ENCODE results near the gene HSD11B2. TPM values are rescaled to one million over a fixed set of nuclear protein-coding genes. Genes with fewer than 3 reads are reported as not detected.
"Not testable (repeated sequence)": the region's sequence is repeated elsewhere in the genome, so short reads cannot be mapped to it uniquely, and the experiment has no call there.

HSD11B2 gene
- total RNA-seq, 2 experiments from 2014 or later, result 1.3 to 1.9 TPM

DNA sequence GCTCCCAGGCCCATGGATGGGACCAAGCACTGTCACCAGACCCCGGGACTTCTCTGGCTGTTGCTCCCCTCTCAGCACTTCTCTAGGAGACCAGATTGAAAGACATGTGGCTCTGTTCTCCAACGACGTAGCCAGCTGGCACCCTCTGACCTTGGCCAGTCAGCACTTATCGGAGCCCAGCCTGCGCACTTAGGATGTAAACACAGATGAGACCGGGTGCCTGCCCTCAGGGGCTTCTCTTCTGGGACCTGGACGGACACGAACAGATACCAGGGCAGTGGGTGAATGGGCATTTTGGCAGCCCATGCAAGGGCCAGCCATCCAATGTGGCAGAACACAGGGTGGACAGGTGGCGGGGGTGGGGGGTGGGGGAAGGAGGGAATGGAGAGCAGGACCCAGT lies 21.3 kb upstream of the HSD11B2 start:
- ChIA-PET CTCF (interaction anchor here (1.0 kb wide), 1 partner anchor 19 kb away, joined by 3 read pairs; no protein-coding TSS in a partner anchor), POLR2A (no interaction called here)

DNA sequence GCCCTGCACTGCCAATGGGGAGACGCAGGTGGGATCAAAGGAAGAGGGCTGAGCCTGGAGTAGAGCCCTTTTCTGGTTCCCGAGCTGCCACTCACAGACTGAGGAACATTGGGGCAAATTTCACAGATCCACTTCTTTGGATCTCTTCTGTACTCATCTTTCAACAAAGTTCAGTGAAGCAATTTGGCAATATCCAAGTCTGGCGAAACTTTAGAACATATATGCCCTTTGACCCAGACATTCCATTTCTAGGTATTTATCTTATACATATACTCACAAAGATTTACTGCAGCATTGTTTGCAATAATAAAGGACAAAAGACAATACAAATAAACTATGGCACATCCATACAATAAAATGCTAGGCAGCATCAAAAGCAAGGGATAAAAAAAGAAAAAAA lies 19.6 kb upstream of the HSD11B2 start:
- POLR2A ChIA-PET, result no interaction called here
- CTCF ChIA-PET, result interaction anchor here (0.7 kb wide), 1 partner anchor 458 kb away, joined by 3 read pairs; no protein-coding TSS in a partner anchor

DNA sequence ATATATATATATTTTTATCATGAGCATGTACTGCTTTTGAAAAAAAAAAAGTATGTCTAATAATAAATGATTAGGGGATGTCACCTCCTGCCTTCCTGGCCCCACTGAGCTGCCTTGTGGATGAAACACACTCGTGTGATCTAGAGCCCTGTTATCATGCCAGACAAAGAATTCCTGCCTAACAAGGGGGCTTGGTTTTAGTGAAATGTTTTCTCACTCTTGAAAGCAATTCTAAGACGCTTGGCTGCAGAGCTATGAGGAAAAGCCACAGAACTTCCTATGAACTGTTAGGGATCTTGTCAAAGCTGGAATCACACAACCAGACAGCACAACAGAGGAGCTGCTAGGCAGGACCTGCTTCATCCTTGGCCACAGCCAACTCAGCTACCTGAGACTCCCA lies 18.6 kb upstream of the HSD11B2 start:
- ChIA-PET CTCF (interaction anchor here (1.2 to 1.4 kb wide), 3 partner anchors 12 to 53 kb away, joined by 3 to 4 read pairs (median 3); no protein-coding TSS in a partner anchor), POLR2A (no interaction called here)

DNA sequence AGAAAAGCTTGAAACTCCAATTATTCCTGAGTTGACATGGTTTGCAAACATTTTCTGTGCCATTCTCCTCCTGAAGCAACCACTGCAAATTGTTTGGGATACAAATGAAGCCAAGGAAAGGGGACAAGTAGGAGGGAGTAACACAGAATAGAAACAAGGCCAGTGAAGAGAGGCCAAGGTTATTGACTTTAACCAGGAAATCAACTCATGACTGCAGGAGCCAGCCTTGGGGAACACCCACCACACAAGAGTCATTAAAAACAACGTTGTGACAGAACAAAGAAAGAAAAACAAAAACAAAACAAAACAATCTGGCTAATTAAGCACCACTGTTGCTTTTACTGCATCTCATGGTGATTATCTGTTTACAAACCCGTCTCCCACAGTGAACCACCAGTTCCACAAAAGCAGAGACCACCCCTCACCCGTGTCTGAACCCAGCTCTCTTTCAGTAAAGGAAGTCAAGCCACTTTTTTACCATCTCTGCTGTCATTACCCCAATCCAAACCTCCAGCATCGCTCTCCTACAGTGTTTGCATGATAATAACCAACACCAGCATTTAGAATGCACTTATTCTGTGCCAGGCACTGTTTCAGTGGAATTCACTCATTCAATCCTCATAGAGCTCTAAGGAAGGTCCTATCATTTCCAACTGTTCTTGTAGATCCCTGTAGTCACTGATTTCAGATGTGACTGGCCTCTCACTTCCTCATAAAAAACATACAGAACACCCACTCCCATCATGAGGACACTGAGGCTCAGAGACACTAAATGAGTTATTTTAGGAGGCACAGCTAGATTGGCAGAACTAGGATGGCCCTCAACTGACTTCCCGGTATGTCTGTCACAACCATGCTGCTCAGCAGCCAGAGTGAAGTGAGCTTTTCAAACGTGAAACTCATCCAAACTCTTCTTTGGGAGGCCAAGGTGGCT lies 16.7 kb upstream of the HSD11B2 start:
- CTCF ChIA-PET, result interaction anchor here (0.7 kb wide), 1 partner anchor 13 kb away, joined by 5 read pairs; no protein-coding TSS in a partner anchor
- POLR2A ChIA-PET, result interaction anchor here (0.6 kb wide), 2 partner anchors 144 to 329 kb away, joined by 3 to 9 read pairs; no protein-coding TSS in a partner anchor

DNA sequence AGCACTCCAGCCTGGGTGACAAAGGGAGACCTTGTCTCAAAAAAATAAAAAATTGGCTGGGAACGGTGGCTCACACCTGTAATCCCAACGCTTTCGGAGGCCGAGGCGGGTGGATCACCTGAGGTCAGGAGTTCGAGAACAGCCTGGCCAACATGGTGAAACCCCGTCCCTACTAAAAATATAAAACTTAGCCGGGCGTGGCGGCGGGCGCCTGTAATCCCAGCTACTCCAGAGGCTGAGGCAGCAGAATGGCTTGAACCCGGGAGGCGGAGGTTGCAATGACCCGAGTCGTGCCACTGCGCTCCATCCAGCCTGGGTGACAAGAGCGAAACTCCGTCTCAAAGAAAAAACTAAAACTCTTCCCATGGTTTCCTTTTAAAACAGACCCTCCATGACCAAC lies 15.5 kb upstream of the HSD11B2 start:
- POLR2A ChIA-PET, result not testable (repeated sequence)
- CTCF ChIA-PET, result interaction anchor here (3.5 kb wide), 1 partner anchor 13 kb away, joined by 18 read pairs; no protein-coding TSS in a partner anchor

DNA sequence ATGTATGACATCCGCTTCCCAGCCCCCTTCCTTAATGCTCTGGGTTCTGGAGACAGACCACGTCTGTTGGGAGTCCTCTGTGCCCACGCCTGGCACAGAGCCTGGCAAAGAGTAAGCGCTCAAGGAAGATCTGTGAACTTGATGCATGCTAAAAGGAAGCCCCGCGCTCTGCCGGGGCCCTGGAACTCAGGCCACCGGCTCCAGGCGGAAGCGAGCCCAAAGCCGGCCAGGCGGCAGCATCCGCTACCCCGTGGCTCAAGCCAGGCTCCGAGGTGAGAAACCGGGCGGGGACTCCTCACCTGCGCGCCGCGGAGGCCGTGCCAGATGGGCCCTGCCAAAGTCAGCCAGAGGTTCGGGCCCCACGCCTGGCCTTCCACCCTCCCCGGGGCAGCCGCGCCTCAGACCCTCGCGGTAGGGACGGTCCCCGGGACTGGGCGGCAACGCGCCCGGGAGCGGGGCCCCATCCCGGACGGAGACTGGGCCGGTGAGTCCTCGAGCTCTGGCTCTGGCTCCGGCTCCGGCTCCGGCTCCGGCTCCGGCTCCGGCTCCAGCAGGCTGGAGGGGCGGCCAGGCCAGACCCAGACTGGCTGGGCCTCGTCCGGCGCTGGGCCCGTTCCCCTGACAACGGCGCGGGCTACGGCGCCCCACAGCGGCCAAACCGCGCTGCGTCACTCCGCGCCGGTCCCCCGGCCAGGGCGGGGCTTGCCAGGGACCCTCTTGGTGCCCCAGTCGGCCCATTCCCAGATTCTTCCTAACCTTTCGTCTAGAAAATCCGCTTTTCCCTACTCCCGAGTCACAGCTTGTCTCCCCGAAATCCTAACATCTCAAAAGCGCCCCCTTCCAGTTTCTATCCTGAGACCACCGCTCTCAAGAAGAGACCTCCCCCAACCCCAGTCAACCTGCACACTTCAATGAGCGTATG lies 14.8 kb upstream of the HSD11B2 start, which contains the start of gene ZDHHC1:
ZDHHC1 (minus strand) TSS at position 606 of the 922 bp plus-strand sequence. CDS start 8,702 bp downstream, outside the sequence.
- POLR2A ChIA-PET, result no interaction called here

DNA sequence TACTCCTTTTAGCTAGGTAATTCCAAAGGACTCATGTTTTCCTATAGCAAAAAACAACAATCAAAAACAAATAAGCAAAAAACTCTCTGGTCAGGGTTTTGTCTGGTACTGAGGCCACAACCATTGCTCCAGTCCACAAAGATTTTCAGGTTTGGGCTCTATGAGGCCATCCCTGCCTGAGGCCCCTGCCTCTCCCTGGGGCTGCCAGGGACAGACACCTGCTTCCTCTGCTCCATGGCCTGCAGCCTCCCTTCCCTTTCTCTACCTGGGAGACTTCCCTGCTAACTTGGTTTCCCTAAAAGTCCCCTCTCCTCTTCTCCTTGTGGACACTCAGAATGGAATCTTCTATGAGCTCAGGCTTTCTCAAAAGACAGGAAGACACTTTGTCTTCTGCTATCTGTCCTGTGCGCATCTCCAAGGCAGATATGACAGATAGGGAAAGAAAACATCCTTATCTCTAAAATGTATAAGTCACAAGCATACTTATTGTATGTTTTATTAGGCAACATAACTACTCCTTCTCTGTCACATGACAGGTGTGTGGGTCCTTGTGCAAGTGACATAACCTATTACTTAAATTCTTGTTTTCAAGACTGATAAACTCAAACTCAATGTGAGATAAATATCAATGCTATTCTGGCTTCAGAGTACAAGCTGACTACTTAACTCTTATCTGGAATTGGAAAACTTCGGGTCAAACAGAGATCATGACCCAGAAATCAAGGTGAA lies 13.4 kb upstream of the HSD11B2 start:
- CTCF ChIA-PET, result interaction anchor here (1.6 to 3.5 kb wide), 2 partner anchors 11 to 48 kb away, joined by 3 to 18 read pairs; no protein-coding TSS in a partner anchor
- POLR2A ChIA-PET, result no interaction called here

More for the DNA sequence above, 14.8 kb upstream of the HSD11B2 start, which contains the start of gene ZDHHC1:
- CTCF ChIA-PET, result interaction anchor here (1.0 to 3.5 kb wide), 7 partner anchors 10 to 171 kb away, joined by 3 to 18 read pairs (median 3); no protein-coding TSS in a partner anchor

DNA sequence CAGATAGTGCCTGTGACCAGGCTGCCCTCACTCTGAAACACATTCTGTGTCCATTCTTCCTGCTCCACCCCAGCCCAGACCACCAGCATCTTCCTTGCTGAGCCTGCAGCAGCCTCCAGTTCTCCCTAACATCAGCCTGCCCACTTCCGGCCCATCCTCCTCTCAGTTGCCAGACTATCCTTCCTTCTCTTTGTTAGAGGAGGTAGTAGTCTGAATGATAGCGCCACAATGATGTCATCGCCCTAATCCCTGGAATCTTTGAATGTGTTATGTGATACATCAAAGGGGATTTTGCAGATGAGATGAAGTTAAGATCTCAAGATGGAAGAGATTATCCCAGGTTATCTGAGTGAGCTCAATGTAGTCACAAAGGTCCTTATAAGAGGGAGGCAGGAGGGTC lies 11.4 kb upstream of the HSD11B2 start:
- POLR2A ChIA-PET, result no interaction called here
- CTCF ChIA-PET, result no interaction called here

DNA sequence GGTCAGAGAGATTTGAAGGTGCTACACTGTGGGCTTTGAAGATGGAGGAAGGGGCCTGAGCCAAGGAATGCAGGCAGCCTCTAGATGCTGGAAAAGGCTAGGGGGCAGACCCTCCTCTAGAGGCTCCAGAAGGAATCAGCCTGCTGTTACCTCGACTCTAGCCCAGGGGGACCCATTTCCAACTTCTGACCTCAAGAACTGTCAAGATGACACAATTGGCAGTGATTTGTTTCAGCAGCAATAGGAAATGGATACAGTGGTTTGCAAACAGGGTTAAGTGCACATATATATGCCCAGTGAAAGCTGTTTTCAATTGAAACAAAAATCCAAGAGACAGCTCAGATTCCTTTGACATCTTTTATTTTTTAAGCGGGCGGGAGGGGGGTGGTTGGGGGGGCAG lies 11.0 kb upstream of the HSD11B2 start:
- CTCF ChIA-PET, result no interaction called here
- POLR2A ChIA-PET, result no interaction called here

DNA sequence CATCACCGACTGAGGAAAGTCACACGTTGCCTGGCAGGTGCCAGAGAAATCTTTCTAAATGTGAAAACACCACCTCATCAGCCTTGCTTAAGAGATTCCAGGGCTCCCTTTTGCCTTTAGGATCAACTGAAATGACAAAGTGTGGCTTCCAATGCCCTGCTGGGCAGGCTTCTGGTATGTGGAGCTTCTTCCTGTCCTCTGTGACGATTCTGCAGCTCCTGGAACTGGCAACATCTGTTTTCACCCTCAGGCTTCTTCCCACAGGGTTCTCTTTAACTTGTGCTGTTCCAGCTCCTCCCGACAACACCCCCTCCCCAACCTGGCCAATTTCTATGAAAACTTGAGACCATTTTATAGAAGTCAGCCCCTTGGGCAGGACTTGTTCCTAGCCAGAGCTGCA lies 9.9 kb upstream of the HSD11B2 start:
- CTCF ChIA-PET, result interaction anchor here (0.9 to 1.1 kb wide), 2 partner anchors 21 to 25 kb away, joined by 5 read pairs; no protein-coding TSS in a partner anchor
- POLR2A ChIA-PET, result no interaction called here

DNA sequence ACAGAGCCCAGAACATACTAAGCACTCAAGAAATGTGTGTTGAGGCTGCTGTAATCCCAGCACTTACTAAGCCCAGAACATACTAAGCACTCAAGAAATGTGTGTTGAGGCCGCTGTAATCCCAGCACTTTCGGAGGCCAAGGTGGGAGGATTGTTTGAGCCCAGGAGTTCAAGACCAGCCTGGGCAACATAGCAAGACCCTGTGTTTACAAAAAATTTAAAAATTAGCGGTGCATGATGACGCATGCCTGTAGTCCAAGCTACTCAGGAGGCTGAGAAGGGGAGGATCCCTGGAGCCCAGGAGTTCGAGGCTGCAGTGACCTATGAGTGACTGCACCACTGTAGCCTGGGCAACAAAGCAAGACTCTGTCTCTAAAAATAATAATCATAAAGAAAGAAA lies 7.9 kb upstream of the HSD11B2 start:
- ChIA-PET POLR2A (interaction anchor here (0.5 kb wide), 1 partner anchor 50 kb away, joined by 4 read pairs; no protein-coding TSS in a partner anchor), CTCF (interaction anchor here (0.5 kb wide), 1 partner anchor 101 kb away, joined by 3 read pairs; no protein-coding TSS in a partner anchor)

DNA sequence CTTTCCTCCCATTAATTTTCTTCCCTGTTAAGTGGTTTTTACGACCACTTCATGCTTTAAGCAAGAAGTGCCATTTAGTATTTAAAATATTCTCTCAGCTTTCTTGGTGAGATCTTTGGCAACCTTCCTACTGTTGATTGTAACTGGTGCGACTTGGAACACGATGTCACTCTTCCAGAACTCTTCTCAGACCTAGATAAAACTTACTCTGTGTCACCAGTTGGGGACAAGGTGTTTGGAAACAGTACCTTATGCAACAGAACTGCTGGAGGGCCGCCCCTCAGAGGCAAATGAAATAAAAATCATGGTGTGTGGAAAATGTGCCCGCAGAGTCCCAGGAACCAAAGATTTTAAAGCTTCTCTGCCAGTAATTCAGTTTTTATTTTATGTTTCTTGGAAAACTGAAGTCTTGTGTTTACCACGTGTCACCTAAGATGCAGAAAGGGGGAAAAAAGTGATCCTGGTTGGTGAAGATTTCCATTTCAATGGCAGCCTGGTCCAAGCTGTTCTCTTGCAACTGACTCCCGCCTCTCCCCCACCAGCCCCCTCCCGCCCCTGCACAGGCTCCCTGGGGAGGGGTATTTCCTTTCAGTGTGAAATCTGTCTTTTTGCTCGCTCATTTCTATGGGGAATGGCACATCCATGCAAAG lies 7.2 kb upstream of the HSD11B2 start:
- ChIA-PET CTCF (no interaction called here), POLR2A (no interaction called here)

DNA sequence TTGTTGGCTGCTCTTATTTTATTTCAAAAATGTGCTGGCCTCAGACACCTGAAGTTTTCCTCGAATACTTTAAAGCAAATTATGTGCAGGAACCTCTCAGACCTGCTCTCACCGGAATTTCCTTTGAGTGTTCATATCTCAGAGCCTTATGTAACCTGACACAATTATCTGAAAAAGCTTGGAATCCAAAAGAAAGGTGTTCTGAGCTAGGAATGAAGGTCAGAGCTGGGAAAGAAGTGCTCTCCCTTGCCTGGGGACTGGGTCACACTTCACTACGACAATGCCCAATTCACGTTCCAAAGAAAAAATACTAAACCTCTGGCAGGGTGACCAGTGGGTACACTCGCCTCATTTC lies 6.7 kb upstream of the HSD11B2 start:
- CTCF ChIA-PET, result no interaction called here
- POLR2A ChIA-PET, result no interaction called here

DNA sequence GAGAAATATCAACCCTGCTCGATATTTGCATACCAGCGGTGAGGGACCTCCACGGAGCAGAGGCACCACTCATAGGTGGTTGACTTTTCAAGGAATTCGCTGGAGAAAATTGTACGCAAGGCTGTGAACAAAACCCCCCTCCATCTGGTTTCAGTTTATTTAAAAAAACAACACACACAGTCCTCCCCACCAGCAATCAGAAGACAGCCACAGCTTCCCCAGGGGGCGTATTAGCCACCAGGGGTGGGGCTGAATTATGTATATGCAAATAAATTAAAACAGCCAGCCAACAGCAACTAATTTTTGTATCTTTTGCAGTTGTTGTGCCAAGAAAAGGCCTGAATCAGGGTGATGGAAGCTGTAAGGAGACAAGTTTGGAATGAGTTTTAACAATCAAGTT lies 5.9 kb upstream of the HSD11B2 start:
- CTCF ChIA-PET, result interaction anchor here (1.2 to 2.4 kb wide), 3 partner anchors 9 to 41 kb away, joined by 3 to 11 read pairs (median 6); partner anchors contain the start of gene ZDHHC1
- POLR2A ChIA-PET, result no interaction called here

DNA sequence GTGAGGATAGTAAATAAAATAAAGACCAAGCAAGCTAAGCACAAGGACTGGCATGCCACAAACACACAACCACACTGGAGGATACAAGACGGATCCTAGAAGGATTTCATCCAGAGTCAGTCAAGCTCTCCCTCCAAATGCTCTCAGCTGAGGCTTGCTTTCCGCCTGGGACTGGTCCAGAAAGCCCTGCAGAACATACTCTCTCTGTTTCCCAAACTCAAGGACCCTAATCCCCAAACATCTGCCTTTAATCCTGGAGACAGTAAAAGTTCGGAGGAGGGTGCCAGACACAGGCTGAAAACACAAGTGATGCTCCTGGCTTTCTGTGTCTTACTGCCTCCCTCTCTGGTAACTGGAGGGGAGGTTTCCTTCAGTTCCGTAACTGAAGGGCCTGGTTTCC lies 5.3 kb upstream of the HSD11B2 start:
- CTCF ChIA-PET, result interaction anchor here (1.0 to 3.5 kb wide), 5 partner anchors 9 to 40 kb away, joined by 3 to 15 read pairs (median 6); partner anchors contain the start of gene ZDHHC1
- POLR2A ChIA-PET, result no interaction called here

DNA sequence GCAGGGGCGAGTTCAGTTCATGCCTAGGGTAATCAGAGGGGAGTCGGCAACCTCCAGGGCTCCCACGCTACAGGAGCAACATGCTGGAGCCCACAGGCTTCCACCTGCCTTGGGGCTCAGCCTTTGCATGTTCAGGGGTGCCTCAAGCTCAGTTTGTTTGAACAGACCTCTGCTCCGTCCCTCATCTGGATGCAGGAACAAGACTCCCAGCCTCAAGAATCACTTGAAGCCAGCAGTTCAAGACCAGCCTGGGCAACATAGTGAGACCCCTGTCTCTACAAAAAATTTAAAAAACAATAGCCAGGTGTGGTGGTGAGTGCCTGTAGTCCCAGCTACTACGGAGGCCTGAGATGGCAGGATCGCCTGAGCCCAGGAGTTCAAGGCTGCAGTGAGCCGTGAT lies 4.9 kb upstream of the HSD11B2 start:
- ChIA-PET POLR2A (interaction anchor here (0.6 kb wide), 1 partner anchor 9 kb away, joined by 3 read pairs; no protein-coding TSS in a partner anchor), CTCF (interaction anchor here (1.0 to 3.5 kb wide), 8 partner anchors 9 to 165 kb away, joined by 3 to 16 read pairs (median 4); partner anchors contain the start of gene ZDHHC1)

DNA sequence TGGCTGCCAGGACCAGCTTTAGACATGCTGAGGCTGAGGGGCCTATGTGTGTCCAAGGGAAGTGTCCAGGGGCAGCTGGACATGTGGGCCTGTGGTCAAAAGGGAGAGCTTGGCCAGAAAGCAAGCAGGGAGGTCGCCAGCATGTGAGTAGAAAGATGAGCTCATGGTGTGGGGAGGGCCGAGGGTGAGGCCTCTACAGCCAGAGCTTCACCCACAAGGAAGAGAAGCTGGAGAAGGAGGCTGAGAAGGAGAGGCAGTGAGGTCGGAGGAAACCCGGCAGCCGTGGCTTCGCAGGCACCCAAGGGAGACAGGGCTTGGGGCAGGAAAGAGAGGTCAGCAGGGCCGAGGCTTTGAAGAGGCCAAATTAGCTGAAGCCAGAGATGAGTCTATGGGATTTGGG lies 4.0 kb upstream of the HSD11B2 start:
- ChIA-PET CTCF (interaction anchor here (1.0 to 3.5 kb wide), 10 partner anchors 11 to 166 kb away, joined by 3 to 16 read pairs (median 6); partner anchors contain the start of genes RIPOR1 and ZDHHC1), POLR2A (no interaction called here)

Measured in activated CD8-positive, alpha-beta memory T cell treated with anti-CD3 and anti-CD28 coated beads for 36 hours (primary cell).